Activated CD4-positive, alpha-beta memory T cell treated with anti-CD3 and anti-CD28 coated beads for 36 hours (primary cell): ENCODE results near the gene LBP. TPM values are rescaled to one million over a fixed set of nuclear protein-coding genes. Genes with fewer than 3 reads are reported as not detected.

Experiments
- CTCF ChIA-PET: fragments of 350-600 bp; sonication (Branson Sonifier 250); formaldehyde crosslinking; loops from one replicate; lab custom pipeline; 2021; ENCODE audit warnings: antibody characterized with exemption, inconsistent platforms; lab: Charles Lee
- POLR2A ChIA-PET: fragments of 350-600 bp; sonication (Branson Sonifier 250); formaldehyde crosslinking; loops from one replicate; lab custom pipeline; 2021; ENCODE audit warnings: antibody characterized with exemption; lab: Charles Lee
- DNase-seq: peaks from one replicate; pipeline ENCODE4 v3.0.0-alpha.2; 2020
- H3K27ac Mint-ChIP-seq: one replicate; pipeline ENCODE4 v1.8.0; 2021; ENCODE audit warnings: mixed read lengths
- H3K27me3 Mint-ChIP-seq: one replicate; pipeline ENCODE4 v1.8.0; 2021; ENCODE audit warnings: mixed read lengths
- H3K36me3 Mint-ChIP-seq: one replicate; pipeline ENCODE4 v1.8.0; 2021; ENCODE audit warnings: mixed read lengths
- H3K4me1 Mint-ChIP-seq: one replicate; pipeline ENCODE4 v1.8.0; 2021; ENCODE audit warnings: low read depth, mixed read lengths
- H3K4me3 Mint-ChIP-seq: one replicate; pipeline ENCODE4 v1.8.0; 2021; ENCODE audit warnings: mild to moderate bottlenecking, mixed read lengths
- H3K9me3 Mint-ChIP-seq: one replicate; pipeline ENCODE4 v1.8.0; 2021; ENCODE audit warnings: mixed read lengths
- intact Hi-C: fragments of 100-400 bp; cut with micrococcal nuclease; formaldehyde crosslinking; loops from one replicate; pipeline ENCODE4 v1.15.1; 2023
- total RNA-seq, 2 experiments: library from RNA; stranded (reverse); gene quantifications; one replicate each; pipeline ENCODE4 v1.2.3, GENCODE V29; 2021

The LBP gene
- total RNA-seq, 2 experiments from 2014 or later, result not detected

- Mint-ChIP-seq H3K36me3 (peaks cover 2% of the 10 kb centered on the region), H3K4me1 (no peaks in the 10 kb centered on the region), H3K27me3 (peaks cover 10% of the 10 kb centered on the region), H3K27ac (no peak overlapping the region), H3K4me3 (no peak overlapping the region), H3K9me3 (peaks cover 7% of the 10 kb centered on the region)
- ChIA-PET POLR2A (no interaction called here), CTCF (interaction anchor here (1.5 kb wide), 1 partner anchor 16 kb away, joined by 8 read pairs; no protein-coding TSS in a partner anchor)
- DNase-seq, result no peak
- intact Hi-C loops, result no loop called here
Observed at GRCh38 chr20:38340693-38341092, 5.6 kb upstream of the LBP start.

- no peak for DNase-seq
- H3K27ac Mint-ChIP-seq, result no peak overlapping the region
- intact Hi-C loops, result no loop called here
- H3K4me1 Mint-ChIP-seq, result no peaks in the 10 kb centered on the region
- H3K9me3 Mint-ChIP-seq, result peaks cover 7% of the 10 kb centered on the region
- ChIA-PET CTCF (interaction anchor here (1.5 kb wide), 1 partner anchor 15 kb away, joined by 8 read pairs; no protein-coding TSS in a partner anchor), POLR2A (no interaction called here)
- H3K4me3 Mint-ChIP-seq, result no peak overlapping the region
- peaks cover 9% of the 10 kb centered on the region for H3K27me3 Mint-ChIP-seq
- H3K36me3 Mint-ChIP-seq, result peaks cover 2% of the 10 kb centered on the region
Observed at GRCh38 chr20:38342216-38342615, 4.1 kb upstream of the LBP start.

GRCh38 chr20:38342713-38343310 is 3.5 kb upstream of the LBP start:
- no peak for DNase-seq
- Mint-ChIP-seq H3K27ac (no peak overlapping the region), H3K4me3 (no peak overlapping the region), H3K9me3 (peaks cover 4% of the 10 kb centered on the region), H3K36me3 (peaks cover 2% of the 10 kb centered on the region), H3K27me3 (peaks cover 7% of the 10 kb centered on the region), H3K4me1 (no peaks in the 10 kb centered on the region)
- ChIA-PET POLR2A (no interaction called here), CTCF (no interaction called here)
- intact Hi-C loops, result no loop called here

- Mint-ChIP-seq H3K9me3 (no peaks in the 10 kb centered on the region), H3K27me3 (peaks cover 3% of the 10 kb centered on the region), H3K4me1 (no peaks in the 10 kb centered on the region), H3K36me3 (no peaks in the 10 kb centered on the region), H3K27ac (no peak overlapping the region), H3K4me3 (no peak overlapping the region)
- DNase-seq, result no peak
- CTCF ChIA-PET, result no interaction called here
- POLR2A ChIA-PET, result no interaction called here
- intact Hi-C loops, result no loop called here
Observed at GRCh38 chr20:38343311-38344106, 2.8 kb upstream of the LBP start.

GRCh38 chr20:38344107-38344701 is 2.1 kb upstream of the LBP start:
- Mint-ChIP-seq H3K27me3 (peaks cover 3% of the 10 kb centered on the region), H3K9me3 (no peaks in the 10 kb centered on the region), H3K4me3 (no peak overlapping the region), H3K36me3 (no peaks in the 10 kb centered on the region), H3K4me1 (no peaks in the 10 kb centered on the region), H3K27ac (no peak overlapping the region)
- CTCF ChIA-PET, result no interaction called here
- no peak for DNase-seq
- POLR2A ChIA-PET, result no interaction called here
- intact Hi-C loops, result no loop called here

GRCh38 chr20:38345643-38346042 is 639 bp upstream of the LBP start:
- DNase-seq, result no peak
- Mint-ChIP-seq H3K27ac (no peak overlapping the region), H3K27me3 (peaks cover 1% of the 10 kb centered on the region), H3K9me3 (no peaks in the 10 kb centered on the region), H3K4me1 (no peaks in the 10 kb centered on the region), H3K36me3 (no peaks in the 10 kb centered on the region), H3K4me3 (no peak overlapping the region)
- ChIA-PET CTCF (no interaction called here), POLR2A (no interaction called here)
- intact Hi-C loops, result no loop called here

GRCh38 chr20:38346741-38347140 is 459 bp downstream of the LBP start:
- intact Hi-C loops, result no loop called here
- no peaks in the 10 kb centered on the region for H3K4me1 Mint-ChIP-seq
- no peaks in the 10 kb centered on the region for H3K9me3 Mint-ChIP-seq
- DNase-seq, result no peak
- H3K27me3 Mint-ChIP-seq, result peaks cover 1% of the 10 kb centered on the region
- ChIA-PET CTCF (no interaction called here), POLR2A (no interaction called here)
- H3K27ac Mint-ChIP-seq, result no peak overlapping the region
- no peak overlapping the region for H3K4me3 Mint-ChIP-seq
- H3K36me3 Mint-ChIP-seq, result no peaks in the 10 kb centered on the region

- intact Hi-C loops, result no loop called here
- H3K9me3 Mint-ChIP-seq, result no peaks in the 10 kb centered on the region
- POLR2A ChIA-PET, result no interaction called here
- CTCF ChIA-PET, result no interaction called here
- no peak for DNase-seq
- no peak overlapping the region for H3K27ac Mint-ChIP-seq
- H3K4me1 Mint-ChIP-seq, result no peaks in the 10 kb centered on the region
- H3K27me3 Mint-ChIP-seq, result peaks cover 1% of the 10 kb centered on the region
- H3K4me3 Mint-ChIP-seq, result no peak overlapping the region
- H3K36me3 Mint-ChIP-seq, result no peaks in the 10 kb centered on the region
Observed at GRCh38 chr20:38349856-38350255, 3.6 kb downstream of the LBP start.

GRCh38 chr20:38350879-38351775 is 4.8 kb downstream of the LBP start:
- Mint-ChIP-seq H3K4me1 (no peaks in the 10 kb centered on the region), H3K9me3 (no peaks in the 10 kb centered on the region), H3K27ac (no peak overlapping the region), H3K36me3 (no peaks in the 10 kb centered on the region), H3K4me3 (no peak overlapping the region), H3K27me3 (peaks cover 1% of the 10 kb centered on the region)
- CTCF ChIA-PET, result no interaction called here
- POLR2A ChIA-PET, result no interaction called here
- intact Hi-C loops, result no loop called here
- no peak for DNase-seq

GRCh38 chr20:38353316-38353715 is 7.0 kb downstream of the LBP start:
- POLR2A ChIA-PET, result no interaction called here
- no peaks in the 10 kb centered on the region for H3K27me3 Mint-ChIP-seq
- no peak overlapping the region for H3K27ac Mint-ChIP-seq
- CTCF ChIA-PET, result interaction anchor here (0.7 kb wide), 1 partner anchor 15 kb away, joined by 3 read pairs; no protein-coding TSS in a partner anchor
- H3K4me3 Mint-ChIP-seq, result no peak overlapping the region
- no peaks in the 10 kb centered on the region for H3K4me1 Mint-ChIP-seq
- no peak for DNase-seq
- intact Hi-C loops, result no loop called here
- no peaks in the 10 kb centered on the region for H3K36me3 Mint-ChIP-seq
- H3K9me3 Mint-ChIP-seq, result no peaks in the 10 kb centered on the region

- no peak for DNase-seq
- H3K9me3 Mint-ChIP-seq, result no peaks in the 10 kb centered on the region
- intact Hi-C loops, result no loop called here
- ChIA-PET POLR2A (no interaction called here), CTCF (no interaction called here)
- no peak overlapping the region for H3K27ac Mint-ChIP-seq
- no peaks in the 10 kb centered on the region for H3K27me3 Mint-ChIP-seq
- H3K4me3 Mint-ChIP-seq, result no peak overlapping the region
- H3K4me1 Mint-ChIP-seq, result no peaks in the 10 kb centered on the region
- H3K36me3 Mint-ChIP-seq, result no peaks in the 10 kb centered on the region
Observed at GRCh38 chr20:38354227-38354626, 7.9 kb downstream of the LBP start.
